ENCODE results near the gene ODAD2. TPM values are rescaled to one million over a fixed set of nuclear protein-coding genes. Genes with fewer than 3 reads are reported as not detected.

Gene ODAD2
- total and polyA plus RNA-seq, 2 donors from 2014 or later, result 0.28 to 0.44 TPM

GRCh38 chr10:27819781-27820531, 178.9 kb downstream of the ODAD2 start:
- no peaks in the 10 kb centered on the region for H3K4me1 ChIP-seq (ENCODE audit: control insufficient read depth in 2 of 3, insufficient read depth in 2 of 3, low read depth in 1 of 3, low read length in 3 of 3)
- intact Hi-C loops (cut with DNase I), result no loop called here
- DNase-seq, result peak in 1 of 5 donors; percentile 6
- H3K9me3 ChIP-seq (ENCODE audit: control insufficient read depth in 2 of 3, insufficient read depth in 1 of 3, low read length in 3 of 3), result no peaks in the 10 kb centered on the region
- H3K9ac ChIP-seq (ENCODE audit: low read length in 3 of 3), result no peak overlapping the region
- H3K27ac ChIP-seq (ENCODE audit: low read depth in 2 of 2, low read length in 2 of 2), result no peak overlapping the region
- H3K36me3 ChIP-seq (ENCODE audit: control insufficient read depth in 2 of 3, insufficient read depth in 3 of 3, low read length in 3 of 3), result no peaks in the 10 kb centered on the region
- TF ChIP-seq, protein P1, sequence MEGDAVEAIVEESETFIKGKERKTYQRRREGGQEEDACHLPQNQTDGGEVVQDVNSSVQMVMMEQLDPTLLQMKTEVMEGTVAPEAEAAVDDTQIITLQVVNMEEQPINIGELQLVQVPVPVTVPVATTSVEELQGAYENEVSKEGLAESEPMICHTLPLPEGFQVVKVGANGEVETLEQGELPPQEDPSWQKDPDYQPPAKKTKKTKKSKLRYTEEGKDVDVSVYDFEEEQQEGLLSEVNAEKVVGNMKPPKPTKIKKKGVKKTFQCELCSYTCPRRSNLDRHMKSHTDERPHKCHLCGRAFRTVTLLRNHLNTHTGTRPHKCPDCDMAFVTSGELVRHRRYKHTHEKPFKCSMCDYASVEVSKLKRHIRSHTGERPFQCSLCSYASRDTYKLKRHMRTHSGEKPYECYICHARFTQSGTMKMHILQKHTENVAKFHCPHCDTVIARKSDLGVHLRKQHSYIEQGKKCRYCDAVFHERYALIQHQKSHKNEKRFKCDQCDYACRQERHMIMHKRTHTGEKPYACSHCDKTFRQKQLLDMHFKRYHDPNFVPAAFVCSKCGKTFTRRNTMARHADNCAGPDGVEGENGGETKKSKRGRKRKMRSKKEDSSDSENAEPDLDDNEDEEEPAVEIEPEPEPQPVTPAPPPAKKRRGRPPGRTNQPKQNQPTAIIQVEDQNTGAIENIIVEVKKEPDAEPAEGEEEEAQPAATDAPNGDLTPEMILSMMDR (IDR thresholded peaks at IDR 0.05; ENCODE audit: borderline replicate concordance, extremely low read depth, insufficient read depth), result no peak
- FAIRE-seq, result no peak
- no peaks in the 10 kb centered on the region for H3K27me3 ChIP-seq (ENCODE audit: control insufficient read depth, insufficient read depth, low read length)
- no peak overlapping the region for H3K4me3 ChIP-seq (ENCODE audit: low read length in 3 of 3)

DNA sequence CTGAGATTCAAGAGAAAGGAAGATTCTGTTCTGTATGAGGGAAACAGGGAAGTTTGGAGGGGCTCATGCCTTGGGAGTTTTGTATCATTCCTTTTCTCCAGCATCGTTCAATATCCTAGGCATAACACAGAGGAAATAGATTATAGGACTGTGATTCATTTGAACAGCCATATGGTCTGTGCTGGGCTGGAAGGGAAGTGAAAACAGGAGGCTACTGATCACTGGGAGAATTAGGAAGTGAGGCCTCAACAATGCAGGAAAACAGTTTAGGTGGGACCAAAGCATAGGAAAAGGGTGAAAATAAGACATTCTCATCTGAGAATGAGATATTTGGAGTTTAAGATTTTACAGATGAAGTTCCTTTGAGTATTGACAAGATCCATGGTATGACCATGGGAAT, 182.6 kb downstream of the ODAD2 start:
- Histone ChIP-seq H3K27ac (ENCODE audit: low read depth in 2 of 2, low read length in 2 of 2) (no peak overlapping the region), H3K36me3 (ENCODE audit: control insufficient read depth in 2 of 3, insufficient read depth in 3 of 3, low read length in 3 of 3) (no peaks in the 10 kb centered on the region), H3K27me3 (ENCODE audit: control insufficient read depth, insufficient read depth, low read length) (no peaks in the 10 kb centered on the region), H3K4me3 (ENCODE audit: low read length in 3 of 3) (no peak overlapping the region), H3K4me1 (ENCODE audit: control insufficient read depth in 2 of 3, insufficient read depth in 2 of 3, low read depth in 1 of 3, low read length in 3 of 3) (no peaks in the 10 kb centered on the region), H3K9ac (ENCODE audit: low read length in 3 of 3) (no peak overlapping the region), H3K9me3 (ENCODE audit: control insufficient read depth in 2 of 3, insufficient read depth in 1 of 3, low read length in 3 of 3) (no peaks in the 10 kb centered on the region)
- DNase-seq (no peak), FAIRE-seq (no peak)
- intact Hi-C loops (cut with DNase I), result no loop called here
- TF ChIP-seq, protein P1 (IDR thresholded peaks at IDR 0.05; ENCODE audit: borderline replicate concordance, extremely low read depth, insufficient read depth), result no peak

DNA sequence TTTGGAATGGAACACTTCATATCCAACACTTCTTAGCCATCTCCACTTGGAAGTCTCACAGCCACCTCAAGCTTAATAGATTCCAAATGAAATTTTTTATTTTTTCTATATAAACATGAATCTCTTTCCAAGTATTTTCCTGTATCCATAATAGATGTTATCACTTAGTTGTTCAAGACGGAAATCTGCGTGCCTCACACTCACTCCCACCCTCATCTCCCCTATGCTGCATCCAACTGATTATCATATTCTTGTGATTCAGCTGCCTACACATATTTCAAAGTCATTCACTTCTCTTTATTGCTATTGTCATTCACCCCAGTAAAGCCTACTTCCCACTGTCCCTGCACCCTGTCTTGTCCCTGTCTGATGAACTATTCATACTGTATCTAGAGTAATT, 183.0 kb downstream of the ODAD2 start:
- Histone ChIP-seq H3K9ac (ENCODE audit: low read length in 3 of 3) (no peak overlapping the region), H3K9me3 (ENCODE audit: control insufficient read depth in 2 of 3, insufficient read depth in 1 of 3, low read length in 3 of 3) (no peaks in the 10 kb centered on the region), H3K27me3 (ENCODE audit: control insufficient read depth, insufficient read depth, low read length) (no peaks in the 10 kb centered on the region), H3K4me1 (ENCODE audit: control insufficient read depth in 2 of 3, insufficient read depth in 2 of 3, low read depth in 1 of 3, low read length in 3 of 3) (no peaks in the 10 kb centered on the region), H3K36me3 (ENCODE audit: control insufficient read depth in 2 of 3, insufficient read depth in 3 of 3, low read length in 3 of 3) (no peaks in the 10 kb centered on the region), H3K27ac (ENCODE audit: low read depth in 2 of 2, low read length in 2 of 2) (no peak overlapping the region), H3K4me3 (ENCODE audit: low read length in 3 of 3) (no peak overlapping the region)
- TF ChIP-seq, protein P1 (IDR thresholded peaks at IDR 0.05; ENCODE audit: borderline replicate concordance, extremely low read depth, insufficient read depth), result no peak
- intact Hi-C loops (cut with DNase I), result no loop called here
- no peak for DNase-seq
- FAIRE-seq, result no peak

Data from kidney (tissue), 14 donors.